HG03280 (cell line): Measurements from ENCODE around the gene AQP3.
"Not testable (repeated sequence)": the region's sequence is repeated elsewhere in the genome, so short reads cannot be mapped to it uniquely, and the experiment has no call there.

Experiments used
- ATAC-seq: cut with Tn5 transposase; IDR thresholded peaks from one replicate; pipeline ENCODE4 v1.9.1; 2021; ENCODE audit warnings: mild to moderate bottlenecking, moderate library complexity; ENCODE audit not compliant: unreplicated experiment

AQP3 gene

DNA sequence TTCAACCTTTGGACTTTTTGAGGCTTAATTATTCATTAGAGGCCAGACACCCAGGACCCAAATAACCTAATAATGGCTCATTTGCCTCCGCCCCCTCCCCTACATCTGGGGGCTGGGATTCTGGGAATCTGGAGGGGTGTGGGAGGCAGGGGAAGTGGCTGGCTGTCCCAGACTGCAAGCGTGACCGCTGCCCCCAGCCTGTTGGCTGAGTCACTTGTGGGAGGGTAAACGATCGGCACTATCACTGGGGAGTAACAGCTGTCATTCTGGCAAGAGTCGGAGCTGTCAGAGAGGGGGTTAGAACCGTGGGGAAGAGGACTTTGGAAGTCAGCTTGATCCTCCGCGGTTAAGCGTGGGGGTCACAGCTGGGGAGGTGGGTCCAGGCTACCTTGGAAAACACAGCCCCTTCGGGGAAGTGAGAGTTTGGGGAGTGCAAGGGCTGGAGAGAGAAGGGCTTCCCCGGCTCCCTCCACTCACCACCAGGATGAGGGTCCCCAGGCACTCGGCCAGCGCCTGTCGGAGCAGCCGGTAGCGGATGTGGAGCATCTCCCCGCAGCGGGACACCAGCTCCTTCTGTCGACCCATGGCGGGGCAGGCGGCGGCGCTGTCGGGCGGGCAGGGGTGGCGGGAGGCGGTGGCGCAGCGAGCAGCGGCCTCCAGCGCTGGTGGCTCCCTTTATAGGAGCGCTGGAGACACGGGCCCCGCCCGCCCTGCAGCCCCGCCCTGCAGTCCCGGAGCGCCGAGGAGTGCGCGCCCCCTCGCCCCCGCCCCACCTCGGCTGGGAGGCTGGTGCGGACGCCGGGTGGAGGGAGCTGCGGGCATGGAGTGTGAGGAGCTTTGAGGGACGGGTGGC, at the start of gene AQP3:
TSS of gene AQP3 (minus strand) at position 648 of the 853 bp plus-strand sequence. CDS start at position 585, 63 bp downstream.
- ATAC-seq = peak; percentile 43

DNA sequence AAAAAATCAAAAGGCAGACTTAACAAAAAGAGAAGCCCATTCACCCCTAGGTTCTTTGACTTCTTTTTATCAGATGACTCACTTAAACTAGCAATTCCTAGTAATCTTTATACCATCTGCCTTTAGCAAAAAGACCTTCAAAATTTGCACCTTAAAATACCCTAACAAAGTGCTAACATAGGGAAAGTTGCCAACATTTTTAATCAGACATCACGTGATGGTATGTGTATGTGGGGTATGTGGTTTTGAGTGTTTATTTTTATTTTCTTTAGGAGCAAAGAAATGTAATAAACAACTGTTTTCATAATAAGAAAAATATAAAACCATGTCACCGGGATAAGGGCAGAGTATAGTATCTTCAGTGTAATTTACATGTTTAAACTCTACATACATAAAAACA, 46.4 kb upstream of the AQP3 start:
- not testable (repeated sequence) for ATAC-seq

DNA sequence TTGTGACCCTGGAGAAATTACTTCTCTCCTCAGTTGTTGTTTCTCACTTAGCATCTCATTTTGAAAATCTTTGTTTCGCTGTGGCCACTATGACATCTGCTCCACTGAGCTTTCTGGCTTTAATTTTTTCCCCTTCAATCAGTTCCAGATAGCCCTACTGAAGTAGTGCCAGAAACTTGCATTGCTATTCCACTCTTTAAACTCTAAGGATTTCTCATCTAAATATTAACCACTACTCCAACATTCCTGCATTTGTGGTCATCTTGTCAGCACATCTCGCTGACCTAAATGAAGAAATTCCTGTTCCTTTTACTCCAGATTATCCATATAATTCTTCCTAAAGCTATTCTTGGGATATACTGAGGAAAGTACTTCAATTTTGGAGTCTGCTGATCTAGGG, 41.7 kb upstream of the AQP3 start:
- no peak for ATAC-seq

DNA sequence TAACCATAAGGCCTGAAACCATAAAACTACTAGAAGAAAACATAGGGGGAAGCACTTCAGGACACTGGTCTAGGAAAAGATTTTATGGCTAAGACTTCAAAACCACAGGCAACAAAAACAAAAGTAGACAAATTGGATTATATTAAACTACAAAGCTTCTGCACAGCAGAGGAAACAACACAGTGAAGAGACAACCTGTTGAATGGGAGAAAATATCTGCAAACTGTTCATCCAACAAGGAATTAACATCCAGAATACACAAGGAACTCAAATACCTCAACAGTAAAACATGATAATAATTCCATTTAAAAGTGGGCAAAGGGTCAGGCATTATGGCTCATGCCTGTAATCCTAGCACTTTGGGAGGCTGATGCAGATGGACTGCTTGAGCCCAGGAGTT, 37.9 kb upstream of the AQP3 start:
- ATAC-seq = not testable (repeated sequence)

DNA sequence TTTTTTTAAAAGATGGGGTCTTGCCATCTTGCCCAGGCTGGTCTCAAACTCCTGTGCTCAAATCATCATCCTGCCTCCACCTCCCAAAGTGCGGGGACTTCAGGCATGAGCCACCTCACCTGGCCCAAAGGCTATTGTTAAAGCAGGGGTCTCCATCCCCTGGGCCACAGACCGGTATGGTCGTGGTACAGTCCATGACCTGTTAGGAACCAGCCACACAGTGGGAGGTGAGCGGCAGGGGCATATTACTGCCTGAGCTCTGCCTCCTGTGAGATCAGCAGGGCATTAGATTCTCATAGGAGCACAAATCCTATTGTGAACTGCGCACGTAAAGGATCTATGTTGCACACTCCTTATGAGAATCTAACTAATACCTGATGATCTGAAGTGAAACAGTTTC, 33.6 kb upstream of the AQP3 start:
- ATAC-seq = no peak

DNA sequence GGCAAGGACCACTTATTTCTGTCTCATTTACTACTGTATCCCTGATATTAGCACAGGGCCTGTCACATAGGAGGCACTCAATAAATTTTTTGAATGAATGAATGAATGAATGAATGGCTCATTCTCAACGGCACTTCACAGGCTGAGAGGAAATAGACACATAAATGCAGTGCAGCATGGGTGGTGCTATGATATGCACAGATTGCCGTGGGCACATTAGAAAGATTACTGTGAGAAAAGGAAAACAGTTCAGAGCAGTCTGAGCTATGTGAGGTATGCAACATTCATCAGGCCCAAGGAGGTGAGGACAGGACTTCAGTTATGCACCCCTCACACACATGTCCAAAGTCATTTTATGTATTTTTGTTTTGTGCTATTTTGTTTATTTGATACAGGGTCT, 32.7 kb upstream of the AQP3 start:
- ATAC-seq = no peak

DNA sequence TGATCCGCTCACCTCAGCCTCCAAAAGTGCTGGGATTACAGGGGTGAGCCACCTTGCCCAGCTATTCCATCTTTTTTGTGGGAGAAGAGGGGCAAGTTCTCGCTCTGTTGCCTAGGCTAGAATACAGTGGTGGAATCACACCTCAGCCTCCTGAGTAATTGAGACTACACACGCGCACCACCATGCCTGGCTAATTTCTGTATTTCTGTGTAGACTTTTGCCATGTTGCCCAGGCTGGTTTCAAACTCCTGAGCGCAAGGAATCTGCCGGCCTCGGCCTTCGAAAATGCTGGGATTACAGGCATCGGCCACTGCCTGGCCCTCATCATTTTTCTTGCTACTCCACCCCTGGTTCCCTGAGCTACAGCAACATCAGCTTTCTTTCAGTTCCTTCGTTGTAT, 29.1 kb upstream of the AQP3 start:
- ATAC-seq = no peak

DNA sequence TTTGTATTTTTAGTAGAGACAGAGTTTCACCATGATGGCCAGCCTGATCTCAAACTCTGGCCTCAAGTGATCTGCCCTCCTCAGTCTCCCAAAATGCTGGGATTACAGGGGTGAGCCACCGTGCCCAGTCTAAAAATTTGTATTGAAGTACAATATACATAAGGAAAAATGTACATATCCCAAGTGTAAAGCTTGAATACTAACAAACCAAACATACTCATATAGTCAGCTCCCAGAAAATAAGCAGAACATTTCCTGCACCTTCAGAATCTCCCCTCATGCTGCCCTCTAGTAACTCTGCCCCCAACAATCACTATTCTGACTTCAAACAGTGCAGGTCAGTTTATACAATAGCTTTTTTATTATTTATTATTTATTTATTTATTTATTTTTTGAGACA, 28.0 kb upstream of the AQP3 start:
- no peak for ATAC-seq

DNA sequence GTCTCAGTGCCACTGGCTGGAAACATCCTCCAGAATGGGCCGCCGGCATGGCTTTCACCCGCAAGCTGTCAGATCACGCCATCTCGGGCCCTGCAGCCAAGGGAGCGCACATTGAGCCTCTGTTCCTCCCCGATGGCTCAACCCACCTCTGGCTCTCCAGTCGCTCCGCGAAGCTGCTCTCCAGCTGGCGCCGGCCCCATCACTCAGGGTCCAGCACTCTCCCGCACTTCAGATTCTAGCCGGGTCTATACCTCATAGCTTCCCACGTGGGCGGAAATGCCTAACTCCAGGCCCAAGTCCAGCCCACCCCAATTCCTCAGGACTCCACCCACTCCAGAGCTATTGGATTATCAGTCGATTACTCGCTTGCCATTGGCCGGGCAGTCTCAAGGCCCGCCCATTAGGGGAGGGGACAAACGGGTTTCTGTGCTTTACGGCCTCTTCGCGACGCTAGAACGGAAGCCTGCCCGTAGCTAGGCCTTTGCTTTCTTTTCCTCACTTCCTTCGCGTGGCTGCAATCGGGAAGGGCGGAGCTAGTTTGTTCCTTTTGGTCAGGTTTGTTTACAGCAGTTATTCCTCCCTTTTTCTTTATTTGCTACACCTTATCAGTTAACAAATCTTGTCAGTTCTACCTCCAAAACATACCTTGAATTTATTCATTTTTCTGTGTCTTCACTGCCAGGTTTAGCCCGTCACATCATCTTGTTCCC, 26.4 kb upstream of the AQP3 start, which contains the start of gene NOL6:
TSS of gene NOL6 (minus strand) at position 282 of the 710 bp plus-strand sequence. CDS start at position 200, 82 bp downstream.
- peak; percentile 99 for ATAC-seq

DNA sequence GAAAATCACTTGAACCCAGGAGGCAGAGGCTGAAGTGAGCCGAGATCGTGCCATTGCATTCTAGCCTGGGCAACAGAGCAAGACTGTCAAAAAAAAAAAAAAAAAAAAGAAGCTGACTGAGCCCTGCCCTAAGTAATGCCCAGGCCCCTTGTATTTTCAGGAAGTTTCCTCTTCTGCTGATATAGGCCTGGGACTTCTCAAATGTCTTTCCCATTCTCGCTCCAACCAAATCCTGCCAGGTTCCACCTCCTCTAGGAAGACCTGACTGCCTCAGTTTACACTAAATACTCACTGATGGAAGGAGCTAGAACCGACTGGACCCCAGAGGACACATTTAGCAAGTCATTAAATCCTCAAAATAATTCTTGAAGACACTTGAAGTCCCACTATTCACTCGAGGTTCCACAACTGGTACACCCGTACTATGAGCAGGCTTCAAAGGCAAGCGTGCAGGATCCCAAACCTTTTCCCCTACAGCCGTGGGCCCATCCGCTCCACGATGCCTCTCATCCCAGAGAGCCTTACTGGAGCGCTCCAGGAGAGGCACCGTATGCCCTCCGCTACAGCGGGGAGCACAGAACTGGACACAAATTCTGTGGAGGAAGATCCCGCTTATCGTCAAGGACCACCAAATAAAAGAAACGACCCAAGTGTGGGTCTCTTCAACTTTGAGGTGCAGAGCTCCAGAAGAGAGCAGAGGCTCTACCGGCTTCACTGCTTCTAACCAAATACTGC, 25.7 kb upstream of the AQP3 start:
- ATAC-seq = no peak

DNA sequence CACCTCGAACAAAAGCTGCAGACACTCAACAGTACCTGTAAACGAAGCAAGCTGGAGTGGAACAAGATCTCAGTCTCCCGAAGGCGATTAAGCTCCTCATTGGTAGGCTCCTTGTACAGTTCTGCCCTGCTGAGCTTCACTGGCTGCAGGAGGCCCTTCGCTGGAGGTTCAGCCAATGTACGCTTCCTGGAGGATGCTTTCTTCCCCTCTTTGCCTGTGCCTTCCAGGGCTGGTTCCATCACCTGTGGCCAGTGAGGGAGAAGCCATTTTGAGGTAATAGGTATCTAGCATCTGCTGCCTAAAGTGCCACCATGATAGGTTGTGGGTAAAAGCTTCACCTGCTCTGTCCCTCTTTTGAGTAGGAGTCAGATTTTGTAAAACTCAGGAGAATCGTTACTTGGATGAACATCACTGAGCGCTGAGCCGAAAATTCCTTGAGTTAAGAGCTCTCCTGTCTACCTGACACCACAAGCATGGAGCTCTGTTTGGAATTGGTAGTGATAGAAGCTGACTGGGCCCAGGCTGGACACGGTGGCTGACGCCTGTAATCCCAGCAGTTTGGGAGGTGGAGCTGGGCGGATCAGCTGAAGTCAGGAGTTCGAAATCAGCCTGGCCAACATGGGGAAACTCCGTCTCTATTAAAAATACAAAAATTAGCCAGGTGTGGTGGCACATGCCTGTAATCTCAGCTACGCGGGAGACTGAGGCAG, 24.9 kb upstream of the AQP3 start:
- ATAC-seq = no peak

DNA sequence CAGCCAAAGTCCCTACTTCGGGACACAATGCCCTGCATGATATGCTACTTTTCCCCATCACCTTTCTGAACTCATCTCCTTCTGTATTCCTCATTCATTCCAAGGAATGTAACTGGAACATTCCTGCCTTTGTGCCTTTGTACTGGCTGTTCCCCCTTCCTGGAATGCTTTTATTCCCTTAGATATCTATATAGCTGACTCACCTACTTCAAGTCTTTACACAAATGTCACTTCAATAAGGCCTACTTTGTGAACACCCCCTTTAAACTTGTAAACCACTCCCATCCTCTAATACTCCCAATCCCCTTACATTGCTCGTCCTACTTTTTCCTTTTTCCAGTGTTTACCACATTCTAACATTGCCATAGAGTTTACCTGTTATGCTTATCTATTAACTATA, 24.0 kb upstream of the AQP3 start:
- ATAC-seq = no peak

DNA sequence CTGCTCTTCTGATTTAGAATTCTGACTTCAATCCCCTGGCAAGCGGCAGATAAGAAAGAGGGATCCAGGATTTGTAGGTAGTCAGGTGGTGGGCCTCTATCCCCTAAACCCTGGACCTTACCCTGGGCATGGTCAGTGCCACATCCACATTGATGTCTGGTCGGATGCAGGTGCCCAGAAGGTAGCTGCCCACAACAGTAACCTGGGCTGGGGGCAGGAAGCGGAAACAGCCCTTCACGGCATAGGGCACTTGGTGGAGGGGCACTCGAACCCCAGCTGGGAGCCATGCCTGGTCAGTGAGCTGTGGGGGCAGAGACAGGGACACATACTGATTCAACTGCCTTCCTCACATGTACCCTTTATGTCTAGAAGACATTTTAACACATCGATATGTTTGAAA, 22.5 kb upstream of the AQP3 start:
- no peak for ATAC-seq

DNA sequence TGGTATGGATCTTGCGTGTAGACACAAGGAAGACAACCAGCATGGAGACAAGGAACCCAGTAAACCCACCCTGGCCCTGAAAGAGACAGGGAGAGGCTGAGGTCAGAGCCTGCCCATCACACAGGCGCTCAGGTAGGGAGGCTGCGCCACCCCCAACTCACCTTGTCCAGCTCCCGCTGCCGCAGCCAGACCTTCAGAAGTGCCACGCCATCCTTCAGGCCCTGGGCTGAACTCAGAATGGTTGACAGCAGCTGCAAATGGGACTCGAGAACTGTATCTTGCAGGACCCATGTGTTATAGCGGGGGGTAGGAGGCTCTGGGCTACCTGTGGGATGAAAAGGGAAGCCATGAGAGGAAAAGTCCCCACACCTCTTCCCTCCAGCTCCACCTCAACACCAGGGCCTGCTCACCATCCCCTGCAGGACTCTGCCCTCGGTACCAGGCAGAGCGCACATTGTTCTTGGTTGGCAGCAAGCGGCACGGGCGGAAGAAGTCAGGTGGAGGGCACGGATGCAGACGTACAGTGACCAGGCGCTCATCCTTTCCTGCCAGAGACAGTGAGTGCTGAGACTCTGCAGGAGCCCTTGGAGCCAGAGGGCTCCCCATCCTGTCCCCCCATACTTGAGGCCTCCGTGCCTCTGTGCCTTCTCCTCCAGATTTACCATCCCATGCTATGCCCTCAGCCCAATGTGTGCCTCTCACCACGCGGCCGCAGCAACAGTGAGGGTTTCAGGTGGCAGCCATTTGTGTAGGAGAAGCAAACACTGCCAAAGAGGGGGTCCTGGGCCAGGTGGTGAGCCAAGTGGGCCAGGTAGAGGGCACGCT, 21.6 kb upstream of the AQP3 start:
- no peak for ATAC-seq

DNA sequence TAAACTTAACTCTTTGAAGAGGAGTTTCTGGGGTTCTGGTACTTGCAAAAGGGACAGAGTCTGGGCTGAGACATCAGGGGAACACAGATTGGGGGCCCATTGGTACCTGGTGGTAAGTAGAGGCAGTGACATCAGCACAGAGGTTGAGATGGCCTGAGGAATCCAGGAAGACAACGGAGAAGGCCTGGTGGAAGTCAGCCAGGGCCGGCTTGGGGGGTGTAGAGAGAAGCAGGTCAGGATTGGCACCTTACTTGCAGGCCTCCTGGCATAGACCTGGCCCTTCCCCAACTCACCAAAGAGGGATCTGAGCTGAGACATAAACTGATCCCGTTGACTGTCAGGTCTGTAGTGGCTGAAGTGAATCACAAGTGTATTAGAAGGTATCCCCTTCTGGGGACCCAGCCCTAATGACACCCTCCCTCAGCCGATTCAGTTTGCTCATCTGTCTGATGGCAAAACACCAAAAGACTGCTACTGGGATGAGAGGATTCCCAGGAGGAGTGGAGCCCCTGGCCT, 20.9 kb upstream of the AQP3 start:
- no peak for ATAC-seq

DNA sequence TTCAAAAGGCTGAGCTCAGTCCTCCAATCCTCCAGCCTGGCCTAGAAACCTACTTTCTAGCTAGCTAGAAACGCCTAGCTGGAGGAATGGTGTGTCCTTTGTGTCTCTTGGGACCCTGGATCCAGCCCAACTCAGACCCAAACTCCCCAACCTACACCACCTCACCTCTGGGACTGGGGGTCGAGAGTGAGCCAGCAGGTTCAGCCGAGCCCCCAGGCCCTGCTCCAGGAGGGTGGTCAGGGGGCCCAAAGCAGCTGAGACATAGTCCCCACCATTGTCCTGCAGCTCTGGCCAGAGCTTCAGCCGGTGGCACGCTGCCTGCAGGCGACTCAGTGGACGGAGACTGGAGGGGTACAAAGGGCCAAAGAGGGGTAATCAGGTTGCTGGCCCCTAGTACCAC, 20.1 kb upstream of the AQP3 start:
- ATAC-seq = no peak

DNA sequence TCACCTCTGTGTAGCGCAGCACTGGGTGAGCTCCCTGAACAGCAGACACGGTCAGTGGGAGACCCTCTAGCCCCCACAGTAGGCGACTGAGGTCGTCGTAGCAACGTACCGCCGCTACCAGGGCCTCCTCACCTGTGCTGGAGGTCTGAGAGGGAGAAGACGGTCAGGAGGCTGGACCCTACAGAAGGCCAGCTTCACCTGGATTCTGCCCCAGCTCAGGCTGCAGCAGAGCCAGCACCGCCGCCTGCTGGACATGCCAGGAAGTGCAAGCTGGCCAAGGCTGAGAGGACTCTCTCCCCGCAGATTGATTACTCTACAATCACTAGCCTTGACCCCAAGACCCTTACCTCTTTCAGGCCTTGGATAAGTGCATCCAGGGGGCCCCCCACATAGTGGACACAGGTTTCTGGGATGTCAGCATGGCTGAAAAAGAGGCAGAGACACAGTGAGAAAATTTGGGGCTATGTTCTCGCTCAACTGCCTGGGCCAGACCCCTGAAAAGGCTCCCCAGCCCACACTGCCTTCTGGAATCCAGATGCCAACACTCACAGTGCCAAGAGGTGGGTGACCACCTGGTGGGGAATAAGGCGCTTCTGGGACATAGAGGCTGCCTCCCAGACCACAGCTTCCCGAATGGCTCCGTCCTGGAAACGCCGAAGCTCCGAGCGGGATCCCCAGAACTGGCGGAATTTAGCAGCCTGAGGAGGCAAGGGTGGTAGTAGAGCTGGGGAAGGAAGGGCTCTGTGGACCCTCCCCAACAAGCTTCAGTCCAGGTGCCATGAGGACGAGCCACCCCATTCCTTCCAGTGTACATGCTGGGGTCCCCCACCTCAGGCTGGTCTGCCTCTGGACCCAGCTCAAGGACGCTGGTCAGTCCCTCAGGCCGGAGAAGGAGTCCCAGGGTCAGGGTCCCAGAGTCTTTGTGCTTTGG, 19.4 kb upstream of the AQP3 start:
- ATAC-seq = no peak
